Nephron (organoid): Measurements from ENCODE around the gene SKOR1.
A peak's percentile ranks its signal among the peaks of the same experiment; 100 is the strongest.

Experiments used
- H3K27ac Mint-ChIP-seq, 3 experiments: 2 replicates each; pipeline ENCODE4 v1.8.0; 2020; ENCODE audit warnings: mixed read lengths in 3 of 3, mild to moderate bottlenecking in 2 of 3, moderate library complexity in 1 of 3
- H3K27me3 Mint-ChIP-seq: 2 replicates; pipeline ENCODE4 v1.8.0; 2021; ENCODE audit warnings: low read depth, mild to moderate bottlenecking, moderate library complexity, mixed read lengths
- H3K36me3 Mint-ChIP-seq: 2 replicates; pipeline ENCODE4 v1.8.0; 2020; ENCODE audit warnings: low read depth, mixed read lengths
- H3K4me1 Mint-ChIP-seq: 2 replicates; pipeline ENCODE4 v1.8.0; 2020; ENCODE audit warnings: mixed read lengths
- H3K4me3 Mint-ChIP-seq, 3 experiments: 2 replicates each; pipeline ENCODE4 v1.8.0; 2020; ENCODE audit warnings: mild to moderate bottlenecking in 3 of 3, mixed read lengths in 3 of 3, moderate library complexity in 2 of 3
- H3K9me3 Mint-ChIP-seq: 2 replicates; pipeline ENCODE4 v1.8.0; 2020; ENCODE audit warnings: mixed read lengths
- CTCF ChIP-seq, 3 experiments: fragments of 200-600 bp; sonication (generic); IDR thresholded peaks; one replicate each; pipeline ENCODE4 v1.5.0; 2021; ENCODE audit warnings: antibody characterized with exemption in 3 of 3; ENCODE audit not compliant: unreplicated experiment in 3 of 3

SKOR1 gene

GRCh38 chr15:67854358-67854757, 29.0 kb downstream of the SKOR1 start:
- Mint-ChIP-seq H3K27me3 (no peaks in the 10 kb centered on the region), H3K36me3 (no peaks in the 10 kb centered on the region), H3K9me3 (no peaks in the 10 kb centered on the region), H3K4me1 (peaks cover 5% of the 10 kb centered on the region), H3K27ac (peak overlapping the region in 2 of 3 experiments; percentile 54 to 86), H3K4me3 (no peak overlapping the region)
- TF ChIP-seq CTCF (IDR thresholded peaks at IDR 0.05; ENCODE audit: unreplicated experiment in 3 of 3): no peak

DNA sequence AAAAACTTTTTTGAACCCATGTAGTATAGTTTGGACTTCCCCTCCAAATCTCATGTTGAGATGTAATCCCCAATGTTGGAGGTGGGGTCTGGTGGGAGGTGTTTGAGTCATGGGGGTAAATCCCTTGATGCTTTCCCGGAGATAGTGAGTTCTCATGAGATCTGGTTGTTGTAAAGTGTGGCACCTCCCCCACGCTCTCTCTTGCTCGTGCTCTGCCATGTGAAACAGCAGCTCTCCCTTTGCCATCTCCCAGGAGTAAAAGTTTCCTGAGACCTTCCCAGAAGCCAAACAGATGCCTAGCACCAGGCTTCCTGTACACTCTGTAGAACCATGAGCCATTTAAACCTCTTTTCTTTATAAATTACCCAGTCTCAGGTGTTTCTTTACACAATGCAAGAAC, 30.5 kb downstream of the SKOR1 start:
- H3K9me3 Mint-ChIP-seq: no peaks in the 10 kb centered on the region
- H3K27me3 Mint-ChIP-seq: no peaks in the 10 kb centered on the region
- H3K27ac Mint-ChIP-seq: peak overlapping the region in 2 of 3 experiments; percentile 79 to 81
- no peak overlapping the region for H3K4me3 Mint-ChIP-seq
- no peaks in the 10 kb centered on the region for H3K36me3 Mint-ChIP-seq
- peaks cover 10% of the 10 kb centered on the region for H3K4me1 Mint-ChIP-seq
- TF ChIP-seq CTCF (IDR thresholded peaks at IDR 0.05; ENCODE audit: unreplicated experiment in 3 of 3): no peak

DNA sequence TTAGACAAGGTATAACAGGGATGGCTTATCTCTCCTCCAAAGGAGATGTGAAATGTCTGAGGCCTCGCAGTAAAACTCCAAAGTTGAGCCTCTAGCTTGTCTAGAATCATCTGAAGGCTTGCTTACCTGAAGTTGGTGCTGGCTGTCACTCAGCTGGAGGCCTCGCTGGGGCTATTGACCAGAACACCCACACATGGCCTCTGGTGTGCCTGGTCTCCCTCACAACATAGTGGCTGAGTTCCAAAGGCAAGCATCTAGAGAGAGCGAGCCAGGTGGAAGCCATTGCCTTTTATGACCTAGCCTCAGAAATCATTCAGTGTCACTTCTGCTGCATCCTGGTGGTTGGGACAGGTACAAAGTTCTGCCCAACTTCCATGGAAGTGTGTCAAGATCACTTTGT, 31.9 kb downstream of the SKOR1 start:
- peak overlapping the region in 1 of 3 experiments; percentile 4 for H3K27ac Mint-ChIP-seq
- no peaks in the 10 kb centered on the region for H3K36me3 Mint-ChIP-seq
- H3K4me1 Mint-ChIP-seq: peaks cover 10% of the 10 kb centered on the region
- H3K4me3 Mint-ChIP-seq: no peak overlapping the region
- peaks cover 6% of the 10 kb centered on the region for H3K27me3 Mint-ChIP-seq
- H3K9me3 Mint-ChIP-seq: no peaks in the 10 kb centered on the region
- TF ChIP-seq CTCF (IDR thresholded peaks at IDR 0.05; ENCODE audit: unreplicated experiment in 3 of 3): no peak

GRCh38 chr15:67859331-67859946, 34.1 kb downstream of the SKOR1 start:
- TF ChIP-seq CTCF (IDR thresholded peaks at IDR 0.05; ENCODE audit: unreplicated experiment in 3 of 3): no peak
- H3K9me3 Mint-ChIP-seq: no peaks in the 10 kb centered on the region
- peaks cover 9% of the 10 kb centered on the region for H3K27me3 Mint-ChIP-seq
- H3K4me1 Mint-ChIP-seq: peaks cover 16% of the 10 kb centered on the region
- H3K36me3 Mint-ChIP-seq: no peaks in the 10 kb centered on the region
- no peak overlapping the region for H3K4me3 Mint-ChIP-seq
- peak overlapping the region; percentile 51 to 67 (median 59) for H3K27ac Mint-ChIP-seq

DNA sequence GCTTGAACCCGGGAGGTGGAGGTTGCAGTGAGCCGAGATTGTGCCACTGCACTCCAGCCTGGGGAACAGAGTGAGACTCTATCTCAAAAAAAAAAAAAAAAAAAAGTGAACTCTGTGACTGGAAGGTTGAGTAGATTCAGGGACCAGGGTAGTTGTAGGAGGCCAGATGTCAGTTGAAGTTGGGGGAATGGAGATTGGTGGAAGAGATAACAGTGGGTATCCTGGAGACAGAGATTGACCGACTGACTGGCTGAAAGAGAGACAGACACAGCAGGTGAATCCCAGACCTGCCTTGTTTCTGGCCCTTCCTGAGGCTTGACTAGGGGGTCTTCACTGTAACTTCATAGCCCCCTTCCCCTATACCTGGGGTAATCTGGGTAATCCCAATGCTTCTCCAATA, 36.7 kb downstream of the SKOR1 start:
- TF ChIP-seq CTCF (IDR thresholded peaks at IDR 0.05; ENCODE audit: unreplicated experiment in 3 of 3): no peak
- H3K9me3 Mint-ChIP-seq: no peaks in the 10 kb centered on the region
- H3K27ac Mint-ChIP-seq: no peak overlapping the region
- H3K4me1 Mint-ChIP-seq: peaks cover 22% of the 10 kb centered on the region
- peaks cover 9% of the 10 kb centered on the region for H3K27me3 Mint-ChIP-seq
- no peaks in the 10 kb centered on the region for H3K36me3 Mint-ChIP-seq
- no peak overlapping the region for H3K4me3 Mint-ChIP-seq

DNA sequence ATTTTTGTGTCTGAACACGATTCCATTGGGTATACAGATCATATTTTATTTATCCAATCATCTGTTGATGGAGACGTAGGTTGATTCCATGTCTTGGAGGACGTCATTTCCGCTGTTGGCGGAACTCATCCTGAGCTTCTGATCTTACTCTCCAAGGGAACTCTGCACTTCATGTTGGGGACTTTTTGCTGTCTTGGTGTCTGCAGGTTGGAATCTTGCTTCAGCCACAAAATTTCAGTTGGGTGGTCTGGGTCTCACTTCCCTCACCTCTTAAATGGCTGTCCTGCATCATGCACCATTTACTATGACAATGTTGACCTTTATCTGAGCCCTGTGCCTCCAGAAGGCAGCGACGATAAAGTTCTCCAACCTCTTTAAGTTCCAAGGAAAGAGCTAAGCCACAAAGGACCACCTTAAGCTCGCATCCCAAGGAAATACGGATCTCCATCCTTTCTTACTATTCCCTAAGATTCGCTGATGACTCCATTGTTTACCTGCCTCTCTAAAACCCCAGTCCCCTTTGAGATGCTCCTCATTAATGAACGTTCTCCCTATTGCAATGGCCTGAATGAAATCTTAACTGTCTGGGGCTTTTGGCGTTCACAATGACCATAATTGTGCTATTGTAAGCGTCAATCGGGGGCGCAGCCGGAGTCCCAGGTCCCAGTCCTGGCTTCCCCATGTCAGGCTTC, 37.6 kb downstream of the SKOR1 start:
- H3K27me3 Mint-ChIP-seq: peaks cover 9% of the 10 kb centered on the region
- TF ChIP-seq CTCF (IDR thresholded peaks at IDR 0.05; ENCODE audit: unreplicated experiment in 3 of 3): no peak
- peaks cover 22% of the 10 kb centered on the region for H3K4me1 Mint-ChIP-seq
- no peaks in the 10 kb centered on the region for H3K9me3 Mint-ChIP-seq
- H3K4me3 Mint-ChIP-seq: peak overlapping the region; percentile 67 to 73 (median 72)
- H3K36me3 Mint-ChIP-seq: no peaks in the 10 kb centered on the region
- H3K27ac Mint-ChIP-seq: peak overlapping the region in 2 of 3 experiments; percentile 17 to 60
